ENCODE measurements around the gene HBD.
"Not testable (repeated sequence)": the region's sequence is repeated elsewhere in the genome, so short reads cannot be mapped to it uniquely, and the experiment has no call there.

HBD gene

DNA sequence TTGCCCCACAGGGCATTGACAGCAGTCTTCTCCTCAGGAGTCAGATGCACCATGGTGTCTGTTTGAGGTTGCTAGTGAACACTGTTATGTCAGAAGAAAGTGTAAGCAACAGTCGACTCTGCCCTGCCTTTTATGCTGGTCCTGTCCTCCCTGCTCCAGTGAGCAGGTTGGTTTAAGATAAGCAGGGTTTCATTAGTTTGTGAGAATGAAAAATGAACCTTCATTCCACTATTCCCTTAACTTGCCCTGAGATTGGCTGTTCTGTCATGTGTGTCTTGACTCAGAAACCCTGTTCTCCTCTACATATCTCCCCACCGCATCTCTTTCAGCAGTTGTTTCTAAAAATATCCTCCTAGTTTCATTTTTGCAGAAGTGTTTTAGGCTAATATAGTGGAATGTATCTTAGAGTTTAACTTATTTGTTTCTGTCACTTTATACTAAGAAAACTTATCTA lies at the start of gene HBD:
Gene HBD, minus strand, starts transcription at position 103 of the 454 bp plus-strand sequence. Its CDS starts 50 bp downstream, at position 53.
- no peak for DNase-seq

- no peak for DNase-seq
Measured at GRCh38 chr11:5283882-5284281, 49.6 kb upstream of the HBD start.

GRCh38 chr11:5283086-5283485 lies 48.8 kb upstream of the HBD start:
- no peak for DNase-seq

DNA sequence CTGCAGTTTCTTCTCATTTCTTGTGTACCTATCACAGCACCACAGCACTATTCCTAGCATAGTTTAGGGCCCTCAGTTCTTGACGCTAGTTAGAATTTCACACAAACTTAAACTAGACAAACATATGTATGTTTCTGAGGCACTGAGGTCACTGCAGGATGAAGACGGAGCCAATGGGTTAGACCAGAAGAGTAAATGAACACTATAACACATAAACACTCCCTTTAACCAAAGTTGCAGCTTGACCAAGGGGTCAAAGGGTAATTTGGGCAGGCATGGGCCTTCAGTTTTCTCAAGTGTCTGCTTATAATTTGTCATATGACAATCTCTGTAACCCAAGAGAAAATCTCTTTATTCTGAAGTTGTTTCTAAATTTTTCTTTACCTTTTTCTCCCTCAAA lies 48.3 kb upstream of the HBD start:
- DNase-seq, result no peak

- DNase-seq, result no peak
Measured at GRCh38 chr11:5281596-5281995, 47.3 kb upstream of the HBD start.

DNA sequence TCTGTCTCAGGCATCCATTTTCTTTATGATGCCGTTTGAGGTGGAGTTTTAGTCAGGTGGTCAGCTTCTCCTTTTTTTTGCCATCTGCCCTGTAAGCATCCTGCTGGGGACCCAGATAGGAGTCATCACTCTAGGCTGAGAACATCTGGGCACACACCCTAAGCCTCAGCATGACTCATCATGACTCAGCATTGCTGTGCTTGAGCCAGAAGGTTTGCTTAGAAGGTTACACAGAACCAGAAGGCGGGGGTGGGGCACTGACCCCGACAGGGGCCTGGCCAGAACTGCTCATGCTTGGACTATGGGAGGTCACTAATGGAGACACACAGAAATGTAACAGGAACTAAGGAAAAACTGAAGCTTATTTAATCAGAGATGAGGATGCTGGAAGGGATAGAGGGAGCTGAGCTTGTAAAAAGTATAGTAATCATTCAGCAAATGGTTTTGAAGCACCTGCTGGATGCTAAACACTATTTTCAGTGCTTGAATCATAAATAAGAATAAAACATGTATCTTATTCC lies 46.4 kb upstream of the HBD start:
- DNase-seq, result no peak

DNA sequence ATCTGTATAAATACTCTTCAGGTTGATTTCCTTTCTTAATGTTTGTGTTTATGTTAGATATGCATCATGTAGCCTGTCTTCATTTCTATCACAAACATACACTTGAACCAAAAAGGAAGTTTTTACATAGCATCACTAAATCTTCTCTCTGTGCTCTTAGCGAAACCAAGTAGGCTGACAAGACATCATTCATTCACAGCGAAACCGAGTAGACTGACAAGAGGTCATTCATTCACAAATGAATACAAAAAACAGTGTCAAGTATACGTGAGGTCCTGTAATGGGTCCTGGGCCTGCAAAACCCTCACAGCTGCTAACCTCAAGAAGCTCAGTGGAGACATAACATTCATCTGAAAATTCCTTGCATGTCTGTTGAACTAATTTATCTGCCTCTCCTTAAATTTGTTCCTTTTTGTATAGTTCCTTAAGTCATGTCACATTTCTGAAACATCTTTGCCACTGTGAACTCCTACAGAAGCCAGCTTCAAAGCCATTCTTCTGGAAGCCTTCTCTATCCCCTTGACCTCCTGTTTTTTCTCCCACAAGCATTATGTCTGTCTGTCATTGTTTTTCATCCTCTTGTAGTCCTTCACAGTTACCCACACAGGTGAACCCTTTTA lies 45.3 kb upstream of the HBD start:
- no peak for DNase-seq

- no peak for DNase-seq
Measured at GRCh38 chr11:5277807-5278382, 43.6 kb upstream of the HBD start.

- DNase-seq, result no peak
Measured at GRCh38 chr11:5276697-5277096, 42.4 kb upstream of the HBD start.

GRCh38 chr11:5275369-5276110 lies 41.3 kb upstream of the HBD start:
- DNase-seq, result no peak

DNA sequence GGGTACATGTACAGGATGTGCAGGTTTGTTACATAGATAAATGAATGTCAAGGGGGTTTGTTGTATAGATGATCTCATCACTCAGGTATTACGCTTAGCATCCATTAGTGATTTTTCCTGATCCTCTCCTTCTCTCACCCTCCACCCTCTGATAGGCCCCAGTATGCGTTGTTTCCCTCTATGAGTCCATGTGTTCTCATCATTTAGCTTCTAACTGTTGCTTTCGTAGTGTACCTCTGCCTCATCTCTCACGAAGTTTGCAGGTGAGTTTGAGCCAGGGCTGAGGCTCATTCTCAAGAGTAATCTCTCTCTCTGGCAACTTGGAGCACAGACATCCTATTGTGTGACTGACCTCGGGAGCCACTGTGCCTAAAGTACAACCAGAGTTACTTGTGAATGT lies 40.1 kb upstream of the HBD start:
- no peak for DNase-seq

DNA sequence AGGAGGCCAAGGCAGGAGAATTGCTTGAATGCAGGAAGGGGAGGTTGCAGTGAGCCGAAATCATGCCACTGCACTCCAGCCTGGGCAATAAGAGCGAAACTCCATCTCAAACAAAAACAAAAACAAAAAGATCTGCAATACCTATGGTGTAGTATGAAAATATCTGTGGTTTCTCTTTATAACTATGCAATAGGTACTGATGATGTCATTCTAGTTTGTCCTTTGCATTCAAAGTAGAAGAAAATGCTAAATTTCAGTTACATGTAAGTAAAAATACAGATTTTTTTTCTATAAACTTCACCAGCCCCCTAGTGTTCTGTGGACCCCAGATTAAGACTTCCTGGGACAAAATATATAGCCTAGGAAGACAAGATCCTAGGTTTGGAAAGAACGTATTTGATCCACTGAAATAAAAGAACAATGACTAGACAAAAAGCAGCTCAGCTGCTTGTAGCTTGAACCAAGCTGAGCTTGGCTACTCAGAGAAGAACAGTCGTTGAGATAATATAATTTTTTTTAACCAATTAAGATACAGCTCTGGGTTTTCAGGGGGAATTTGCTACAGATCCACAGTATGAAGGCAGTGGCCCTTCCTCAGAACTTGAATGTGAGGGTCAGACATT lies 38.2 kb upstream of the HBD start:
- DNase-seq, result no peak

GRCh38 chr11:5269715-5270147 lies 35.4 kb upstream of the HBD start, which contains the start of gene HBE1:
Gene HBE1, minus strand, starts transcription at chr11:5269945. Its CDS starts 55 bp downstream, at chr11:5269890.
- no peak for DNase-seq

- DNase-seq, result no peak
Measured at GRCh38 chr11:5267033-5267563, 32.8 kb upstream of the HBD start.

DNA sequence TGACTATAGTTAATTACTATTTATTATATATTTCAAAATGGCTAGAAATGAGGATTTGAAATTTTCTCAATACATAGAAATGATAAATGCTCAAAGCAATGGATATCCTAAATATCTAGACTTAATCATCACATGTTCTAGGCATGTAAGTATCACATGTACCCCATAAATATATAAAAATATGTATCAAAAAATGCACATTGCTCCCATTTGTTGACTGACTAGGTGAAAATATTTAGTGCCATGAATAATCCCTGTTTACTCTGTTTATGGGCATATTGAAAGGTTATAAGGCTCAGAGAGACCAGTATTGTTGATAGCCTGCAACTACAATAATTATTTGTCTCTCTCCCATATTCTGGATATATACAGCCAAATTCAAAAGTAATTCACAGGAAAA lies 32.3 kb upstream of the HBD start:
- no peak for DNase-seq

DNA sequence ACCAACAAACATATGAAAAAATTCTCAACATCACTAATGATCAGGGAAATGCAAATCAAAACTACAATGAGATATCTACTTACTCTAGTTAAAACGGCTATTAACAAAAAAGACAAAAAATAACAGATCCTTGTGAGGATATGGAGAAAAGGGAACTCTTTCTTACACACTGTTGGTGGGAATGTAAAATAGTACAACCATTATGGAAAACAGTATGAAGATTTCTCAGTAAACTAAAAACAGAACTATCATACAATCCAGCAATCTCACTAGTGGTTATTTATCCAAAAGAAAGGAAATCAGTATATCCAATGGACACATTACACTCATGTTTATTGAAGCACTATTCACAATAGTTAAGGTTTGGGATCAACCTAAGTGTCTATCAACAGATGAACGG lies 31.5 kb upstream of the HBD start:
- DNase-seq, result no peak

DNA sequence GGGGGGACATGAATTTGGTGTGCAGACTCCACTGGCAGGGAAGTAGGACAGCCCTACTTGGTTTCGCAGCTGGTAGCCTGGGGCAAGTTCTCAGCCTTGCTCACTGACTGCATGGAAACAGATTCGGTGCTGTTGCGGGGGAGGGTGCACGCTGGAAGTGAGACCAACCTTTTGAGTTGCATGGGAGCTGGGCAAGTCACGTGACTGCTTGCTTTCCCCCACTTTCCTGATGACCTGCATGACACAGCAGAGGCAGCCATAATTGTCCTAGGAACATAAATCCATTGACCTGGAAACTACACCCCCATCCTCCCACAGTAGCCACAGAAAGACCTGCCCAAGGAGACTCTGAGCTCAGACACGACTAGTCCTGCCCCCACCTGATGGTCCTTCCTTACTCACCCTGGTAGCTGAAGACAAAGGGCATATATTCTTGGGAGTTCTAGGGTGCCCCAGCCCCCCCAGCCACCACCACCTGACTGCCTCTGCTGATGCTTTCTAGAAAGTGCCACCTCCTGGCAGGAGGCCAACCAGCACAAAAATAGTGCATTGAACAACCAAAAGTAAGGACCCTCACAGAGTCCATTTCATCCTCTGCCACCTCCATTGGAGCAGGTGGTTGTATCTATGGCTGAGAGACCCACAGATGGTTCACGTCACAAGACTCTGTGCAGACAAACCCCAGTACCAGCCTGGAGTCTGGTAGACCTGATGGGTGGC lies 24.4 kb upstream of the HBD start:
- no peak for DNase-seq

- DNase-seq, result no peak
Measured at GRCh38 chr11:5257296-5257695, 23.0 kb upstream of the HBD start.

- DNase-seq, result not testable (repeated sequence)
Measured at GRCh38 chr11:5254646-5255413, 20.5 kb upstream of the HBD start, which contains the start of gene HBG2. Gene HBG2, minus strand, starts transcription at chr11:5254781. Its CDS starts 53 bp downstream, at chr11:5254728.

GRCh38 chr11:5254023-5254422 lies 19.7 kb upstream of the HBD start:
- not testable (repeated sequence) for DNase-seq

DNA sequence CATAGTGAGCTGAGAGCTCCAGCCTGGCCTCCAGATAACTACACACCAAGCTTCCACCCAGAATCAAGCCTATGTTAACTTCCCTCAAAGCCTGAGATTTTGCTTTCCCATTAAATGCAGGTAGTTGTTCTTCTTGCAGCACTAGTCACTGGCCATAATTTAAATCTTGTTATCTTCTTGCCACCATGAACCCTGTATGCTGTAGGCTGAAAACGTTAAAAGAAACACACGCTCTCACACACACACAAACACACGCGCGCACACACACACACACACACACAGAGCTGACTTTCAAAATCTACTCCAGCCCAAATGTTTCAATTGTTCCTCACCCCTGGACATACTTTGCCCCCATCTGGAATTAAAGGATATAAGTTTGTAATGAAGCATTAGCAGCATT lies 19.2 kb upstream of the HBD start:
- DNase-seq, result not testable (repeated sequence)

GRCh38 chr11:5252919-5253265 lies 18.6 kb upstream of the HBD start:
- DNase-seq, result no peak
